ENCODE data around the gene TAF15.
A peak's percentile ranks its signal among the peaks of the same experiment; 100 is the strongest.

TAF15 gene

DNA sequence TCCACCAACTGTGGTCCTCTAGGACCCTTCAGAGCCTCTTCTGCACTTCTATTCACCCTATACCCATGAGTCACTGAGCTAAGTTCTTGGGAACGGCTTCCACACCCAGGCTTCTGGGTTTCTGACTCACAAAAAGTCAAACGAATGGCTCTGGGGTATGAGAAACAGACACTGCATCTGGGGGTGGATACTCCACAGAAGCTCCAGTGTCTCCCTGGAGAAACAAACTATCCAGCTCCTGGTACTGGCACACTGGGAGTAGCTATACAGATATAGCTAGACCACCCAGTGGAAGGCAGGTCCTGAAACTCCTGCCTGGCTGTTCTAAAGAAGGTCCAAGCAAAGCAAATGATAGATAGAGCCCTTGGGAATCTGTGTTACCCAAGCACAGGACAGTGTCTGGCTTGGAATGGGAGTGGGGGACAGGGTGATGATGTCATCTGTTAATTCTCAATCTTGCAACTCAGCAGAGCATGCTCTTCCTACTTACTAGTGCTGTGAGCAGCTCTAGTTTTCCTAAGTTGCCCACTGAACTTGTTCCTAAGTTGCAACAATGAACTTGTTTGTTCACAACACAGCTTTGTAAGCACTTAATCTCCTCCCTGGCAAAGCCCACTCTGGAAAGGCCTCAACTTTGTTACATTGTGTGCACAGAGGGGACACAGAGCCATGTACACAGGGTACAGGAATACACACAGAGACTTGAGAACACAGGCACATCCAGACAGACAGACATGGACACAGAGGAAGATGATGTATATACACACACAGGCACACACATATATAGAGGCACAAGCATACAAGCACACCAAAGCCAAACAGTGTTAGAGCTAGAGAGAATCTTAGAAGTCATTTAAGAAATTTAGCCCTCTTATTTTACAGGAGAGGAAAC is 20.6 kb upstream of the TAF15 start:
- DNase-seq = no peak

- DNase-seq = no peak
Observed at GRCh38 chr17:35790841-35791240, 18.4 kb upstream of the TAF15 start.

- no peak for DNase-seq
Observed at GRCh38 chr17:35791681-35792350, 17.5 kb upstream of the TAF15 start.

GRCh38 chr17:35793257-35793656 is 16.0 kb upstream of the TAF15 start:
- DNase-seq = no peak

DNA sequence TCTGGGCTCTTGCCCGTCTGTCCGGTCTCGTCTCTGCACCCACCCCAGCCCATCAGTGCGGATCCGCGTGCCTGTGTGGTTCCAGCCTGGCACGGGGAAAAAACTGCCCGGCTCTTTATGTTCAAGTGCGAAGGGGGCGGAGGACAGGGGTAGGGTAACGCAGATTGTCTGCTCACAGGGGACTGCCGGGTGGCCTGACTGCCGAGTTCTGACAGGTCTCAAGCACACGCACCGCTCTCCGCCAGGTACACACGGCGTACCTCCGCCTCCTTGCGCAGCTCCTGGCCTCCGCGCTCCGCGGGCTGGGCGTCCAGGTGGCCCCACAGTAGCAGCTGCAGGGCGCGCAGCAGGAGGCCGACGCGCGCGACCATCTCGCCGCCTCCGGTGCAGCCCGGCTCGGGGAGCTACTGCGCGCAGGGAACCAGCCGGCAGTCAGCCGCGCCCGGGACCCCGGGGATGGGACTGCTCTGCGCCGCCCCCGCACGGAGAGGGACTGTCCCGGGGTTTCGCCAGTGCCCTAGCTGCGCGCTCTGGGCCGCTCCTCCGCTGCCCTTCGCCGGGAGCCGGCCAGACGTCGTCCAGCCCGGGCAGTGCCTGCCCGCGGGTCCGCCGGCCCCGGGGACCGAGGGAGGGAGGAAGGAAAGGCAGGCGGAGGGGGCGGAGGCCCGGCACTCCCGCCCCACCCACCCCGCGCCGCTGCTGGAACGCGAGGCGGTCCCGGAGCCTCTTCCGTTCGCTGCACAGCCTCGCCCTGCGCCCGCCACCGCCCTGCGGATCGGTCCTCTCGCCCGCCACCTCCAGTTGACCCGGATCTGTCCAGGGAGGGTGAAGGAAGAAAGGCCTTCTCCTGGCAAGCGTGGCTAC is 14.0 kb upstream of the TAF15 start, which contains the start of gene MMP28:
TSS of gene MMP28 (minus strand) at position 635 of the 864 bp plus-strand sequence. CDS start at position 371, 264 bp downstream.
- no peak for DNase-seq

DNA sequence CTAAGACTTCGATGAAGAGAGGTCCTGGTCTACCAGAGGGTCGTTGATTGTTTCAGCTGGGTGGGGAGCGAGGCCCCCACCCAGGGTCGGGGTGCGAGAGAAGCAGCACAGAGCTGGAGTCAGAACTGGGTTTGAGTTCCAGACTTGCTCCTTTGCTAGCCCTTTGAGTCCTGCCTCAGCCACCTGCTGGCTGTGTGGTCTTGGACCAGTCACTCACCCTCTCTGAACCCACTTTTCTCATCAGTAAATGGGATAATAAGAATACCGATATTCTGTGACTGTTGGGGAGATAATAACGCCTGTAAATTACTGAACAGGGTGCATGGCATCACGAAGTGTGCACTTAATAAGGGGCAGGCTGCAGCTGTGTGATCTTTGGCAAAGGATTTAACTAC is 13.4 kb upstream of the TAF15 start:
- DNase-seq = no peak

GRCh38 chr17:35796942-35797341 is 12.3 kb upstream of the TAF15 start:
- DNase-seq = no peak

- no peak for DNase-seq
Observed at GRCh38 chr17:35797370-35797769, 11.9 kb upstream of the TAF15 start.

DNA sequence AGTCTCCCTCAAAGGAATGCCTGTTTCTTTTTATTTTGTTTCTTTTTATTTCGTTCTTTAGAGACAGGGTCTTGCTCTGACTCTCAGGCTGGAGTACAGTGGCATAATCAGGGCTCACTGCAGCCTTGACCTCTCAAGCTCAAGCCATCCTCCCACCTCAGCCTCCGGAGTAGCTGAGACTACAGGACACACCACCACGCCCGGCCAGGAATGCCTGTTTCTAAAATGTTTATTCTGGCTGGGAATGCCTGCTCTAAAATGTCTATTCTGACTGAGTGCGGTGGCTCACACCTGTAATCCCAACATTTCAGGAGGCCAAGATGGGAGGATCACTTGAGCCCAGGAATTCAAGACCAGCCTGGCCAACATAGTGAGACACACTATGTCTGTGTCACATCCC is 11.4 kb upstream of the TAF15 start:
- no peak for DNase-seq

DNA sequence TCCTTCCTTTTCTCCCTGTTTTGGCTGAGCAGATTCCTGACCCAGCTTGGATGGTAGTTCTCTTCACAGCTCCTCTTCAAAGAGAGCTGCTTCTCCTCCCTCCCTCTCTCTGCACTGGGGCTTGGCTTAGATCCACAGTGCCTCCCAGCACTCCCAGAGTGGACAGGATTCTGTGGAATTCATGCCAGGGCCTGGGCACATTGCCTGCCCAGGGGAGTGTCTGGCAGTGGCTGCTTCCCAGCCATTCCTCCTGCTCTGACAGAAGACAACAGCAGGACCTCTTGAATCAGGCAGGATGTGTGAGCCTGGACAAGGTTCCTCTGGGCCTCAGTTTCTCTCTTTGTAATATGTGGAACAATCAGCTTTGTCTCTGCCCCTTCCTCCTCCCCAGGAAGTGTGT is 9.3 kb upstream of the TAF15 start:
- no peak for DNase-seq

GRCh38 chr17:35801583-35802224 is 7.6 kb upstream of the TAF15 start:
- no peak for DNase-seq

GRCh38 chr17:35804658-35805192 is 4.6 kb upstream of the TAF15 start:
- peak; percentile 78 for DNase-seq

GRCh38 chr17:35807371-35808144 is 1.7 kb upstream of the TAF15 start:
- no peak for DNase-seq

- no peak for DNase-seq
Observed at GRCh38 chr17:35808240-35808961, 883 bp upstream of the TAF15 start.

GRCh38 chr17:35809855-35810461 is 674 bp downstream of the TAF15 start:
- DNase-seq = no peak

GRCh38 chr17:35811759-35812158 is 2.5 kb downstream of the TAF15 start:
- DNase-seq = no peak

GRCh38 chr17:35812456-35812855 is 3.2 kb downstream of the TAF15 start:
- no peak for DNase-seq

GRCh38 chr17:35816723-35817122 is 7.4 kb downstream of the TAF15 start:
- no peak for DNase-seq

GRCh38 chr17:35817196-35817595 is 7.9 kb downstream of the TAF15 start:
- no peak for DNase-seq

DNA sequence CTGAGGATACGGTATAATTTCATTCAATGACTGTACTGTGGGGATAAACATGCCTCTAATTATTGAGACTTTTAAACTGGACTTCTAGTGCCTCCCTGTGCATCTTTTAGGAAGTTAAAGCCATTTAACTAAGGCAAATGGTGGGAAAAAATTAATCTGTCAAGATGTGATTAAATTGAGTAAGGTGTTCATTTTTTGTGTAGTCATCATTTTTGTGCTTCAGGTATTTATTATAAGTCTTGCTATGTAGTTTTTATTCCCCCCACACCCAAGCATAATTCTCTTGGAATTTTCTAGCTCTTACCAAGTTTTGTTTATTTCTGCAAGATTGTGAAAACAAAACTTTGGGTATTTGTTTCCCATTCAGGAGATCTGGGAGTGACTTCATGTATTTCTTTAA is 10.2 kb downstream of the TAF15 start:
- DNase-seq = no peak

DNA sequence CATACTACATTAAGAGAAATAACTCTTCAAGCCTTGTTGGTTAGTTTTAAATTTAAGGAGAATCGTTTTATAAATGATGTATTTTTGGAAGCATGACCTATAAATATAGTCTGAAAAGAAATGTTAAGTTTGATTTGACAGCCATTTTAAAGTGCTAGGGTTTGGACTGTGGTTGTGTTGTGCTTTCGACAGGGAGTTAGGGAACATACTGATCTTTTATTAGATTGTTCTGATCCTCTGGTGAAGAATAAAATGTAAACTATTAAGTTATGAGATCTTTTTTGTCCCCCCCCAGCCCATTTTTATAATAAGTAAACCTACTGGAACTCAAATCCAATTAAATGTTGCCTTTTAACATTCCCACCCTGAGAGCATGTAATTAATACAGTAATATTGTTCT is 12.0 kb downstream of the TAF15 start:
- DNase-seq = no peak

Data from SHP77 treated with DMSO at 0.1 percent for 48 hours (cell line).